ENCODE data around the gene USP32.
A peak's percentile ranks its signal among the peaks of the same experiment; 100 is the strongest.
"Not testable (repeated sequence)": the region's sequence is repeated elsewhere in the genome, so short reads cannot be mapped to it uniquely, and the experiment has no call there.

Gene USP32

DNA sequence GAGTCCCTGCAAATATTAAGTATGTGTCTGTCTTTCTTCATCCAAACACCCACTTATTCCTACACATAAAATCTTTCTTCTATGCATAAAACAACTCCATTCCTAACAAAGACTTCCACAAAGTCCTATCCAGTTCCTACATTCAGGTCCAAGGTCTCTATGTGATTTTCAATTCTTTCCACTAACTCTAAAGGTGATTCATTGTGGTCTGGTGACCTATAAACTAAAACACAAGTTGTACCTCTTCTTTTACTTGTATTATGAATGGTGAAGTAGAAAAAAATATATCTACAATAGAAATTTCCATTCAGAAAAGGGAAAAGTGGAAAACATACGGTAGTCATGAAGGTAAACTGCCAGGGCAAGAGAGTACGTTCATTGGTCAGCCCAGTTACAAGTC, 56.6 kb downstream of the USP32 start:
- no peak for DNase-seq (ENCODE audit: low read depth in 1 of 2, low spot score in 1 of 2)

DNA sequence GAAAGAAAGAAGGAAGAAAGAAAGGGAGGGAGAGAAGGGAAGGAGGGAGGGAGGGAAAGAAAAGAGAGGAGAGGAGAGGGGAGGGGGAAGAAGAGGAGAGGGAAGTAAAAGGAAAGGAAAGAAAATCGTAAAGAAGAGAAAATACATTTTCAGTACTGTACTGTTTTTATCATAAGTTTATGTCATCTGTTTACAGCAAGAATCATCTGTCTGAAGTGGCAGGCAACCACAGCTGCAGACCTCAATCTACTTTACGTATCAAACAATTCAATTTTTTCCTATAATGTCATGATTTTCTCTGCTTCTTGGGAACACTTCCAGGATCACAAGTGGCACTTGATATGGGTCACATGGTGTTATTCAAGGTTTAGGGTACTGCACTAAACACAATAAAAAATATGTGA, 58.3 kb downstream of the USP32 start:
- DNase-seq (ENCODE audit: low read depth in 1 of 2, low spot score in 1 of 2): no peak

DNA sequence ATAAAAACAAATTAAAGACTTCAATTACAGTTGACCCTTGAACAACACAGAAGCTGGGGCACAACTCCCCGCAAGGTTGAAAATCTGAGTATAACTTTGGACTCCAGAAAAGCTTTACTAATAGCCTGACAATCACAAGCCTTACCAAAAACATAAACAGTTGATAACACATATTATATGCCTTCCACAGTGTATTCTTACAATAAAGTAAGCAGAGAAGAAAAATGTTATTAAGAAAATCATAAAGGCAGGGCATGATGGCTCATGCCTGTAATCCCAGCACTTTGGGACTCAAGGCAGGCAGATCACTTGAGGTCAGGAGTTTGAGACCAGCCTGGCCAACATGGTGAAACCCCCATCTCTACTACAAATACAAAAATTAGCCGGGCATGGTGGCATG, 58.9 kb downstream of the USP32 start:
- not testable (repeated sequence) for DNase-seq (ENCODE audit: low read depth in 1 of 2, low spot score in 1 of 2)

DNA sequence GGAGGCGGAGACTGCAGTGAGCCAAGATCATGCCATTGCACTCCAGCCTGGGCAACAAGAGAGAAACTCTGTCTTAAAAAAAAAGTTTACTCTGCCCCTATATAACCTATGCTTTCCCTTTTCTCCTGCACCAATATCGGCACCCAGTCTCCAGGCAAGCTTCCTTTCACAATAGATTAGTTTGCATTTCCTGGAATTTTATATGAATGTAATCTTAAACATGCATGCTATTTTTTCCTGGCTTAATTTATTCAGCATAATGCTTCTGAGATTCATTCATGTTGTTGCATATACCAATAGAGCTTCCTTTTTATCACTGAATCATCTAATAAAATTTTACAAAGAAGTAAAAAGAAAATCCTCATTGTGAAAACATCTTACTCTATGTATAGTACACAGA, 59.4 kb downstream of the USP32 start:
- DNase-seq (ENCODE audit: low read depth in 1 of 2, low spot score in 1 of 2): no peak

DNA sequence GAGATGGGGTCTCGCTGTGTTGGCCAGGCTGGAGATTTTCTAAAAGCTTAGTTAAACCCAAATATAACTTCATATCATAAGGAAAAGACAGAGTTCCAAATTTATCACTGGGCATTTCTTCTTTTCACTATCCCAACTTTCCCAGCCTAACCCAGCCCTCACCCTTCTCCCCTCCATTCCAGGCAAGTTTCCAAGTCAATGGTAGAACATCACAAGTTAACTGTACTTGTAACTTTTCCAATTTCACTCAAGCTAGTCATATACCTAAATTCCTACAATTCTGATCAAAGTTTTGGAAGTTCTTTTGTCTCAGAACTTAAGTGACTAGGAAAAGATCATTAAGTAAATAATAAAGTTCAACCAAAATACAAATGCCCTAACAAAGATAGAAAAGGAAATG, 61.2 kb downstream of the USP32 start:
- DNase-seq (ENCODE audit: low read depth in 1 of 2, low spot score in 1 of 2): no peak

DNA sequence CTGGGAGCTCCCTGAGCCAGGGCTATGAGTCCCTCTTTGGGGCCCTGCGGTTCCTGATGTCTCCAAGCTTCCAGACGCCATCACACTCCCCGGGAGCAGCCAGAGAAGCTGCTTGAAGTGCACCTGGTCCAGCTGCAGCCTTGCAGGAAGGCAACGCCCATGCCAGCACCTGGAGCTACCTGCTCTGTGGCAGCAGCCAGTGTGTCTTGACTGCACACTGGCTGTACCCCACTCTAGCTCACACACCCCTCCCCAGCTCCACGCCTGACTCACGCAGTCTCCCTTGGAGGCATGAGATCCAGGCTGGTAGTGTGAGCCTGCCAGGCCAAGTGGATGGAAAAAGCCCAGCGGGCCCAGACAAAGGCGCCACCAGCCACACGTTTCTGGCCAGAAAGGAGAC, 63.3 kb downstream of the USP32 start:
- no peak for DNase-seq (ENCODE audit: low read depth in 1 of 2, low spot score in 1 of 2)

DNA sequence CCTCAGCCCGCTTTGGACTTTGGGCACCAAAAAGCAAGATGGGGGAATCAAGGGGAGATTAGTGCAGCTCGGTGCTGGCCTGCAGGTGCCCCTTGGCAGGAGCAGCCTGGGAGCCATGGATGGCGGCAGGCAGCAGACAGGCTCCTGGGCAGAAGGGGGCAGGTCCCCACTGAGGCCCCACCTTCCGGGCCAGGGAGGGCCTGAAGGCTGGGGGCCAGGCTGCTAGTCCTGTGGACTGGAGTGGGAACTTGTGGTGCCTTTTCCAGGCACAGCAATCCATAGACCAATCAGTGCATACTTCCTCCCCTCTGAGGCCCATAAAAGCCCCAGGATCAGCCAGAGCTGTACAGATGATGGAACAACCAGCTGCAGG, 64.0 kb downstream of the USP32 start:
- no peak for DNase-seq (ENCODE audit: low read depth in 1 of 2, low spot score in 1 of 2)

DNA sequence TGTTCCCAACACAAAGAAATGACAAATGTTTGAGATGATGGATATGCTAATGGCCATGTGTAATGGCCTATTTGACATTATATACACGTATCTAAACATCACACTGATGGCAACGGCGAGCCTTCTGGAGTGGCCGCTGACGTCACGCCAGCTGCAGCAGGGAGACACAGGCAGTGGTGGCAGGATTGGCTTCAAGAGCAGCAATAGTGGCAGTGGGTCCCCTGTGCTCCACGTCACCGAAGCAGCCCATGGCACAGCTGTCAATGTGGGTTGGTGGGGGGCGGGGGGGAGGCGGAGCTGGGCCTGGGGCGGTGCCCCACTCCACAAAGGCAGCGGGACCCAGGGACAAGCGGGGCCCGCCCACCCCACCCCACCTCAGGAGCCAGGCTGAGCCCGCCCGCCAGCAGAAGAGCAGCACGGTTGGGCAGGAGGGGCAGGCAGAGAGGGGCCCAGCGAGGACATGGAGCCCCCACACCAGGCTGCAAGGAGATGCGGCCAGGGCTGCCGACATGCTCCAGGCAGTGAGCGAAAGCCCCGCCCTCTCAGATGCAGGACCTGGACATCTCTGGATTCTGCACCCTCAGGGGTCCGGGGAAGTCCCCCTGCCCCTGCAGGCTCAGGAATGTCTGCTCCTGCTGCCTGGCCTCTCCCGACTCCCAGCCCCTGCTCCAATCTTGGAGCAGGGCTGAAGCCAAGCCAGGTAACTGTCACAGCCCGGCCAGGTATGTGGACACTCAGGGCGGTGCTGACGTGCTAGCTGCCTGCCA, 64.6 kb downstream of the USP32 start:
- no peak for DNase-seq (ENCODE audit: low read depth in 1 of 2, low spot score in 1 of 2)

DNA sequence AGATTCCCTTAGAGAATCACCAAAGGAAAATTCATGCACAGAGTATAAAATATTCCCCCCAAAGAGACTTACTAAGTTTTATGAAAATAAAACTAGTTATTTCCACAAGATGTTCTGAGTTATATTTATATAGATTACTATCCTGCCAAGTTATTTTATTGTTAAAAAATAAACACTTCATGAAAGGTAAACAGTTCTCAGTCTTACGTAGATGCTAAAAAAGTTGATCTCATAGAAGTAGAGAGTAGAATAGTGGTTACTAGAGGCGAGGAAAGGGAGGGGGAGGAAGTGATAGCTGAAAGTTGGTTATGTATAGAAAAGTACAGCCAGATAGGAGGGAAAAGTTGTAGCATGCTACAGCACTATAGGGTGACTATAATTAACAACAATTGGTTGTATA, 65.2 kb downstream of the USP32 start:
- no peak for DNase-seq (ENCODE audit: low read depth in 1 of 2, low spot score in 1 of 2)

DNA sequence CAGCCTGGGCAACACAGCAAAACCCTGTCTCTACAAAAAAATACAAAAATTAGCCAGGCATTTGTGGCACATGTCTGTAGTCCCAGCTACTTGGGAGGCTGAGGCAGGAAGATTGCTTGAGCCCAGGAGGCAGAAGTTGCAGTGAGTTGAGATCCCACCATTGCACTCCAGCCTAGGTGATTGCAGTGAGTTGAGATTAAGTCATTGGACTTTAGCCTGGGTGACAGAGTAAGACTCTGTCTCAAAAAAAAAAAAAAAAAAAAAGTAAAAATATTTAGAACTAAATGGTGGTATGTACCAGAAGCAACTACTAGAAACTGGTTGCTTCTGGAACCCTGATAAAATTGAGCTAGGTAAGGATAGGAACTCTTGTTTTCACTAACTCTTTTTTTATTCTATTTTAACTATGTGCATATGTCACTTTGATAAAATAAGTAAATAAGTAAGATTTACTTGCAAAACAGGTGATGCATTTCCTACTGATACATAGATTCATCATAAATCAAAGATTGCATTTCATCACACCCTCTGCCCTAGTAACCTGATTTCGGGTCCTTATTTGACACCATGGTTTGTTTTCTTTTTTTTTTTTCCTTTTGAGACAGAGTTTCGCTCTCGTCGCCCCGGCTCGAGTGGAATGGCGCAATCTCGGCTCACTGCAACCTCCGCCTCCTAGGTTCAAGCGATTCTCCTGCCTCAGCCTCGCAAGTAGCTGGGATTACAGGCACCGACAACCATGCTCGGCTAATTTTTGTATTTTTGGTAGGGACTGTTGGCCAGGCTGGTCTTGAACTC, 66.0 kb downstream of the USP32 start:
- no peak for DNase-seq (ENCODE audit: low read depth in 1 of 2, low spot score in 1 of 2)

DNA sequence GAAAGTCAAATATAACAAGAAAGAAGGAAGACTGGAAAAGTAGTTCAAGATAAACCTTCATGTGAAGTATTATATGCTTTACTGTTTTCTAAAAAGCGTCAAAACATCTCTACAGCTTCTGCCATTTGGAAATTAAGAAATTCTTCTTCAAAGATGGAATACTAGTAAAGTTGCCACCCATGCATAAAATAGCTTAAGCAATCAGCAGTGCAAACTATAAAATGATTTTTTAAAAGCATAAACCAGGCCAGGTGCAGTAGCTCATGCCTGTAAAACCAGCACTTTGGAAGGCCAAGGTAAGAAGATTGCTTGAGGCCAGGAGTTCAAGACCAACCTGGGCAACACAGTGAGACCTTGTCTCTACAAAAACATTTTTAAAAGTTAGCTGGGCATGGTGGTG, 68.2 kb downstream of the USP32 start:
- no peak for DNase-seq (ENCODE audit: low read depth in 1 of 2, low spot score in 1 of 2)

DNA sequence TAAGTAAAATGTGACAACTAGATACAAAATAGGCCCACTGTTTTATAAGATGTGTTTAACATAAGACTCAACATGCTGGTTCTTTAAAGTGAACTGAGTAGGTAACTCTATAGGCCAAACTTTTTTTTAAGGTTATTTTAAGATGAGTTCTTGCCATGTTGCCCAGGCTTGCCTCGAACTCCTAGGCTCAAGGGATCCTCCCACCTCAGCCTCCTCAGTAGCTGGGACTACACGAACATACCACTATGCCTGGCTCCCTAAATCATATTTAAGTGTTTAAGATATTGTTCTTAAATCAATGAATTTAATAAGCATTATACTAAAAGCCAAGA, 69.9 kb downstream of the USP32 start:
- DNase-seq (ENCODE audit: low read depth in 1 of 2, low spot score in 1 of 2): no peak

DNA sequence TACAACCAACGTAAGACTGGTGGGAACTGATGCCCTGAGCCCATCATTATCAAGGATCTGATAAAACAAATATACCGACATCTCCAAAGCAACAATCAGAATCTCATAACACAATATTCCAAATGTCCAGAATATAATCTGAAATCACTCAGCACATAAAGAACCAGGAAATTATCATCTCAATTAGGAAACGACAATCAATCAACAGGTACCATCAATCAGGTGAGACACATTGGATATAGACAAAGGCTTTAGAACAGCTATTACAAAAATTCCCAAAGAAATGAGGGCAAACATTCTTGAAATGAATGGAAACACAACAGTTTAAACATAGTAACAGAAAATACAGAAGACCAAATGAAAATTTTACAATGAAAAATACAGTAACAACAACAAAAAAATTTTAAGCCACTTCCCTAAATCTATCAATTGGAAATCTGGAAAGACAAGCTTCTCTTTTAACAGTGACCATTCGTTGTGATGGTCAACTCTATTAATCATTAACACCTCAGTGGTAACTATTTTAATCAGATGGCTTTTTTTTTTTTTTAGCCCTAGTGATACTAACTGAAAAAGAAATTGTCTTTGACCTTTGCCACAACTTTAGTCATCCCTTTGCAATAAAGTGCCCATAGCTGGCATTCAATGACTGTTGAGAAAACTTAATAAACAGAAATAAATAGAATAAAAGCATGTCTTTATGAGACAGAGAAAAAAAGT, 70.4 kb downstream of the USP32 start:
- DNase-seq (ENCODE audit: low read depth in 1 of 2, low spot score in 1 of 2): no peak

DNA sequence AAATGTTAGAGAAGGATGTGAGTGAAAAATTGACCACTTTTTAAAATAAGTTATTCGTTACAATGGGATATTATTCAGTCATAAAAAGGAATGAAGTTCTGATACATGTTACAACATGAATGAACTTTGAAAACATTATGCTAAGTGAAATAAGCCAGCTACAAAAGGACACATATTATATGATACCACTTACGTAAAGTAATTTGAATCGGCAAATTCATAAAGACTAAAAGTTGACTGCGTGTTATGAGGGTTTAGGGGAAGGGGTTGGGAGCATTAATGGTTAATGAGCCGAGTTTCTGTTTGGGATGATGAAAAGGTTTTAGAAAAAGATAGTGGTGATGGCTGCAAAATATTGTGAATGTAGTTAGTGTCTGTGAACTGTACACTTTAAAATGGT, 73.1 kb downstream of the USP32 start:
- no peak for DNase-seq (ENCODE audit: low read depth in 1 of 2, low spot score in 1 of 2)

DNA sequence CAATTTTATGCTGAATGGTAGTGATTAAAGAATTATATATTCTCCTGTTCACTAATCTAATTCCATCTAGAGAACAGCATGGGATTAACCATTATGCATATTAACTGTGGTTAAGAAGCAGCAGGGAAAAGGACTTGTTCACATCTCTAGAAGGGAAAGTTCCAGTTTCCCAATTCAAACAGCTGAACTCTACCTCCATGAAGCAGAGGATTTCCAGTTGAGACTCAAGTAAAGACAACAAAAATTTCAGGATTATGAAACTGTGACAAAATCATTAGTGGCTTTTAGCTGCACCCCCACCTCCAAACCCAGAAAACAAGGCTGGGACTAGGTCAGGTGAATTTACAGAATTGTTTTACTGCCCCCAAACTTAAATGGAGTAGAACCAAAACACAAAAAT, 73.6 kb downstream of the USP32 start:
- DNase-seq (ENCODE audit: low read depth in 1 of 2, low spot score in 1 of 2): no peak

DNA sequence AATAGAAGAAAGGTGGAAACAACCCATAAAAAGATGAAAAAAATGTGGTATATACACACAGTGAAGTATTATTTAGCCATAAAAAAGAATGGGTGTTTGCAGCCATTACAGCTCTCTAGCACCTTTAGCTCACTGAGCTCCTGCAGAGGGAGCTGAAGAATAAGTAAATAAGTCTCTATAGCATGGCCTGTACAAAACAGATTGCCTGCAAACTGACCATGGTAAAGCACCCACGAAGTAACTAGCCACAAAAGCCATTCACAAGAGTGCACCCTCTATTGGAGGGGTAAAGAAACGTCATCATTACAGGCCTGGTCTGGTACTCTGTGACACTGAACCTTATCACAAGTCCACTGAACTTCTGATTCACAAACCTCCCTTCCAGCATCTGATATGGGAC, 76.3 kb downstream of the USP32 start:
- DNase-seq (ENCODE audit: low read depth in 1 of 2, low spot score in 1 of 2): no peak

DNA sequence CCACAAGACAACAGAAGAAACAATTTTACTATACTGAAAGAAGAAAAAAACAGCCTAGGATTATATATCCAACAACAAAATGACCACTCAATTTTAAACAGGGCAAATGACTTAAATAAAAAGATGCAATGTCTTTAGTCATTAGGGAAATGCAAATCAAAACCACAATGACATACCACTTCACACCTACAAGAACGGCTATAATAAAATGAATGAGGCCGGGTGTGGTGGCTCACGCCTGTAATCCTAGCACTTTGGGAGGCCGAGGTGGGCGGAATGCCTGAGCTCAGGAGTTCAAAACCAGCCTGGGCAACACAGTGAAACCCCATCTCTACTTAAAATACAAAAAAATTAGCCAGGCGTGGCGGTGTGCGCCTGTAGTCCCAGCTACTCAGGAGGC, 77.0 kb downstream of the USP32 start:
- DNase-seq (ENCODE audit: low read depth in 1 of 2, low spot score in 1 of 2): not testable (repeated sequence)

DNA sequence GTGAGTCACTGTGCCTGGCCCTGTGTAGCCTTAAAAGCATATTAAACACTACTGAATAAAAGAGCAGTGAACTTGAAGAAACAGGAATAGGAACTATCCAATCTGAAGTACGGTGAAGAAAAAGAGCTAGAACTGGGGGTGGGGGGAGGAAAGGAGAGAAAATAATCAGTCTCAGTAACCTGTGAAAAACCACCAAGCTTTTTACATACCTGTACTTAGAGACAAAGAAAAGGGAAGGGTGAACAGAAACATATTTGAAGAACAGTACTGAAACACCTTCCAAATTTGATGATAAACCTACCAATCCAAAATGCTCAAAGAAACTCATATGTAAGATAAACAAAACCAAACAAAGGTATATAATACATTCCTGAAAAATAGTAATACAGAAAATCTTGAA, 77.5 kb downstream of the USP32 start:
- no peak for DNase-seq (ENCODE audit: low read depth in 1 of 2, low spot score in 1 of 2)

DNA sequence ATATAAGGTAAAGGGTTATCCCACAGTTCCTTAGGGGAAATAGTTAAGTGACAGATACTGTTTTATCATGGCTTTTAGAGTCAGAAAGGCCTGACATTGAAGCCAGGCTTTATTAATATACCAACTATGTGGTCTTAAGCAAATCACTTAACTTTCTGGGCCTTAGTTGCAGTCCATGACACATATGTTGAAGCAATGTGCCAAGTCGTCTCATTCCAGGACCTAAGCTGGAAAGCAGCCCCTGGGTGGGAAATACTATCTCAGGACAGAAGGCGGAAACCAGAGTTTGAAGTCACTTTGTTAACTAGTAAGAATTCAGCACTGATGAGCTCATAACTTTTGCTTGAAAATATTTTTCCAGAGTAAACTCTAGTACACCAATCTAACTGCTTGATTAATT, 80.0 kb downstream of the USP32 start:
- no peak for DNase-seq (ENCODE audit: low read depth in 1 of 2, low spot score in 1 of 2)

DNA sequence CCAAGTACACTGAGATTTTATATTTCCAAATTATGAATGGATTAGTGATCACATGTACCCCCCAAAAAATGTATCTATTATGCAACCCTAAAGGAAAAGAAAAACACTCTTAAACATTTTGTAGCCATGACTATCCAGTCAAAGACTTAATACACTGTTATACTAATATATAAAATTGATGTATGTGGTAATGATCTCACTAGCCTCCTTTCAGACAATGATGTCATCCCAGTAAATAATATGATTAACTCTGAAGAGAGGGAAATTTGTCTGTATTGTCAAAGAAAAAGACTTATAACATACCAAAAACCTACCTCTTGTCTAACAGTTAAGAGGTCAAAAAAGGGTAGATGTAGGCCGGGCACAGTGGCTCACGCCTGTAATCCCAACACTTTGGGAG, 80.7 kb downstream of the USP32 start:
- DNase-seq (ENCODE audit: low read depth in 1 of 2, low spot score in 1 of 2): no peak

DNA sequence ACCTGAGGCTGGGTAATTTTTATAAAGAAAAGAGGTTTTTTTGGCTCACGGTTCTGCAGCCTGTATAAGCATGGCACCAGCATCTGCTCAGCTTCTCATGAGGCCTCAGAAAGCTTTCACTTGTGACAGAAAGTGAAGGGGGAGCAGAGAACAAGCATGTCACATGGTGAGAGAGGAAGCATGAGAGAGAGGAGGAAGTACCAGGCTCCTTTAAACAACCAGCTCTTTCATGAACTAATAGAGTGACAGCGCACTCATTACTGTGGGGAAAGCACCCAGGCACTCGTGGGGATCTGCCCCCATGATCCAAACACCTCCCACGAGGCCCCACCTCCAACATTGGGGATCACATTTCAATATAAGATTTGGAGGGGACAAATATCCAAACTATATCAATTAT, 86.8 kb downstream of the USP32 start:
- peak in 1 of 2 donors; percentile 11 for DNase-seq (ENCODE audit: low read depth in 1 of 2, low spot score in 1 of 2)

DNA sequence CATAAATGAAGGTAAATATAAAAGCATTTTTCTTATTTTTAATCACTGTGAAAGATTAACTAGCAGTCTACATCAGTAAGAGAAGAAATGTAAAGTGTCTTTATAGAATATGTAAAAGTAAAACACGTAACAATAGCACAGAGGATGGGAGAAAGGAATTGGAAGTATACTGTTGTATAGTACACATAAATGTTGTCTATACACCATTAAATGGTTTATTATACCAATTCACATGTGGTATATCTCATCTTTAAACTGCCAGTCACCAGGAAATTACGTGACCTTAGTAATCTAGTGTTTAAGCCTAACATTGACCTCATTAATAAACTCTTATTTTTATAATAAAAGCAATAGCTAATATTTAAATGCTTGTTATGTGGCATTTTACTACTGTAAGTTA, 87.4 kb downstream of the USP32 start:
- DNase-seq (ENCODE audit: low read depth in 1 of 2, low spot score in 1 of 2): no peak
